ENCODE measurements around the gene MAP7D3. TPM values are rescaled to one million over a fixed set of nuclear protein-coding genes. Genes with fewer than 3 reads are reported as not detected.

Gene MAP7D3
- total and polyA plus RNA-seq, 9 of the 15 experiments (the other 6 are each of a cell fraction or from before 2014, with no cell fraction given): 9.4 to 27.7 (median 14.0) TPM

- TF ChIP-seq ZMIZ1 (IDR thresholded peaks at IDR 0.05; ENCODE audit: low read depth in 2 of 2, low read length in 2 of 2) (no peak), ZFX (CRISPR knock-in tag; IDR thresholded peaks at IDR 0.05) (peak; percentile 43), SMAD4 (CRISPR knock-in tag; conservative IDR thresholded peaks at IDR 0.05) (peak; percentile 30; the same call in 1 of the 2 replicates), FOXK2 (conservative IDR thresholded peaks at IDR 0.05 in 1 of 2, IDR thresholded peaks at IDR 0.05 in 1 of 2; ENCODE audit: low read depth in 2 of 2) (no peak), VEZF1 (CRISPR knock-in tag; IDR thresholded peaks at IDR 0.05) (peak; percentile 58), GATA2 (CRISPR knock-in tag; IDR thresholded peaks at IDR 0.05) (no peak), ZNF165 (CRISPR knock-in tag; IDR thresholded peaks at IDR 0.05; ENCODE audit: borderline replicate concordance) (no peak), REST (IDR thresholded peaks at IDR 0.05; ENCODE audit: borderline replicate concordance) (no peak), REST (CRISPR knock-in tag; IDR thresholded peaks at IDR 0.05; ENCODE audit: low read depth) (no peak), SAFB2 (IDR thresholded peaks at IDR 0.05; ENCODE audit: borderline replicate concordance, low read depth, low read length, severe bottlenecking) (no peak), CHD4 (IDR thresholded peaks at IDR 0.05; ENCODE audit: insufficient read depth, insufficient replicate concordance, low read depth, low read length, poor library complexity, severe bottlenecking) (no peak), CBX1 (IDR thresholded peaks at IDR 0.05; ENCODE audit: low read depth) (no peak)
These were observed at the start of gene MAP7D3 (continued) for GRCh38 chrX:136251041-136251991.
